Renal cortex interstitium (tissue), 11 donors: ENCODE results near the gene CLSTN1. TPM values are rescaled to one million over a fixed set of nuclear protein-coding genes. Genes with fewer than 3 reads are reported as not detected.
A peak's percentile ranks its signal among the peaks of the same experiment; 100 is the strongest.
"Not testable (repeated sequence)": the region's sequence is repeated elsewhere in the genome, so short reads cannot be mapped to it uniquely, and the experiment has no call there.

ENCODE experiments used
- DNase-seq, 11 donors: peaks; one replicate each; pipeline ENCODE4 v3.0.0-alpha.2; 2013; ENCODE audit warnings: low read depth in 9 of 11, low spot score in 4 of 11; ENCODE audit errors: extremely low read depth in 1 of 11
- polyA plus RNA-seq, 3 donors: library from polyadenylated mRNA; unstranded; fragments of 120-200 nt; gene quantifications; one replicate each; pipeline ENCODE4 v1.2.1, GENCODE V29; 2013; ENCODE audit not compliant: insufficient read length in 3 of 3

Gene CLSTN1
- polyA plus RNA-seq, 3 donors: 133 to 166 (median 157) TPM

DNA sequence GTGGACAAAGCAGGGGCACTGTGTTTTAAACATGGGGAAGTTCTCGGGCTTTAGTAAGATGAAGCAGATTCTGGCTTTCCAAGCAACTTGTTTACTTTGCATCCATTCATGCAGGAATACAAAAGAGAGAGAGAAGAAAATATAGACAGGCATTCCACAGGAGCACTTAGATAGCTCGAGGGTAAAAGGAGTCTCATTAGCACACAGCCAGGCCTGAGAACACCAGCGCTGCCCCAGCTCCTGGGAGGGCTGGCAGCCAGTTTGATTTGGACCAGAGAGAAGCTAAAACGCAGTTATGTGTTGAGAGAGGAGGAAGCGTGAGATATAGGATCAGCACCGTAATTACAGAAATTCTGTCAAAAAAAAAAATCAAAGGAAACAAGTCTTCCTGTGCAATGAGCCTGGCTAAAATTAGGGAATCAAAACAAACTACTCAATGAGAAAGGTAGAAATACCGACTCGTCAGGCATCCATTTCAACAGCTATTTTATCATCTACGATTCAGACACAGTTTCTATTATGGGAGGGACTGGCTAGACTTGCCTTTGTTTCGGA lies 68.2 kb downstream of the CLSTN1 start:
- peak in 1 of 11 donors; percentile 4 for DNase-seq

DNA sequence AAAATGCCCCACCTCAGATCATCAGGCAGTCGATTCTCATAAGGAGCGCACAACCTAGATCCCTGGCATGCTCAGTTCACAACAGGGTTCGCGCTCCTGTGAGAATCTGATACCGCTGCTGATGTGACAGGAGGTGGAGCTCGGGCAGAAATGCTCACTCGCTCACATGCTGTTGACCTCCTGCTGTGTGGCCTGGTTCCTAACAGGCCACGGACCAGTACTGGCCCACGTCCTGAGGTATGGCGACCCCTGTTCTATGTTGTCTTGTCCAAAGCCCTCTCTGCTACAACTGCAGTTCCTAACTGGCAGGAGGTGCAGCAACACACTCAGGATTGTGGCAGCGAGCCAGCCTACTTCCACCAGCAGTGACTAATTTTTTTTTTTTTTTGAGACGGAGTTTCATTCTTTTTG lies 70.6 kb downstream of the CLSTN1 start:
- DNase-seq: no peak

DNA sequence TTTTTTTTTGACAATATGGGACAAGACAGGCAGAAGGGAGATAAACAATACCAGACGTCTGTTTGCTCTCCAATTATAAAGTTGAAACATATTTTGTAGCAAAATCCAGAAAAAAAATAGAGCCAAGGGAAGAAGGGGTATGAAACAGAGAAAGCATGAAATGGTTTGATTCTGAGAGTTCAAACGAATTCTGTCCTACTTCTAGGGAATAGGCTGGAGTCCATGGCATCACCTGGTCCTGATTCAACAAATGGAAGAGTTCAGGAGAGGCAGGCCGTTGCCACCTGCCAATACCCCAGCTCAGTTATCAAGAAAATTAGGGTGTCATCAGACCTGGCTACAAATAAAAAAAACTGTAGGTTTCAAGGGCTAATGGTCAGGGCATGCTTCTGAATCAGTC lies 71.8 kb downstream of the CLSTN1 start:
- DNase-seq: no peak

DNA sequence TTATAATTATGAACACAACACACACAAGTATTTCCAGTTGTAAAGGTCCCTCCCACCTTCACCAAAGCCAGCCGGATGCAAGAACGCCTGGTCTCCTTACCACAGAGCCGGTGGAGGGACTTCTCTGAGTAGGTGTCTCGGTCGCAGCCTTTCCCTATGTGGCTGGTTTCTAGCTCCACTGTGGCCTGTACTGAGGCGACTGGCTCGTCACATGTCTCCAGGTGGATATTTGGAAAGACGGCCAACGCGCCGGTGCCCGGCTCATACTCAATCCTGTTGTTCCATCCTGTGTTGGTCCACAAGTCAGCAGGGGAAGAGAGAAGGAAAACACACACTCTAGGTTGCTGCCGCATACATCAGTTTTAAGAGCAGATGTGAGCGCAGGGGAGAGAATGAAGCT lies 74.4 kb downstream of the CLSTN1 start:
- DNase-seq: no peak

DNA sequence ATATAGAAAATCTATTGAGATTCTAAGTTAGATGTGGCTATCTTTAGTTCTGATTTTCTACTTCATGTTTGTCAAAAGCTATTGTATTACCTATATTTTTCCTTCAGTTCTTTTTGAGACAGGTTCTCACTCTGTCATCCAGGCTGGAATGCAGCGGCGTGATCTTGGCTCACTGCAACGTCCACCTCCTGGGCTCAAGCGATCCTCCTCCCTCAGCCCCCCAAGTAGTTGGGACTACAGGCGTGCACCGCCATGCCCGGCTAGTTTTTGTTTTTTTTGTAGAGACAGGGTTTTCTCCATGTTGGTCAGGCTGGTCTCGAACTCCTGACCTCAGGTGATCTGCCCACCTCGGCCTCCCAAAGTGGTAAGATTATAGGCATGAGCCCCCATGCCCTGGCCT lies 75.4 kb downstream of the CLSTN1 start:
- not testable (repeated sequence) for DNase-seq

DNA sequence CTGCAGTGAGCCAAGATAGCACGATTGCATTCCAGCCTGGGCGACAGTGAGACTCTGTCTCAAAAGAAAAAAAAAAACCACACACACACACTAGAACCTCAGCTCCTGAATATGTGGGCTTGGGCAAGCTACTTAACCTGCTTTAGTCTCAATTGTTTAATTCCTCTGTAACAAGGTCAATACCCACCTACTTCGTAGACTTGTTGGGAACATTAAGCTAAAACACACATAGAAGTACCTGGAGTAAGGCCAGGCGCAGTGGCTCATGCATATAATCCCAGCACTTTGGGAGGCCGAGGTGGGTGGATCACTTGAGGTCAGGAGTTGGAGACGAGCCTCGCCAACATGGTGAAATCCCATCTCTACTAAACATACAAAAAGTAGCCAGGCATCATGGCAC lies 77.1 kb downstream of the CLSTN1 start:
- no peak for DNase-seq

DNA sequence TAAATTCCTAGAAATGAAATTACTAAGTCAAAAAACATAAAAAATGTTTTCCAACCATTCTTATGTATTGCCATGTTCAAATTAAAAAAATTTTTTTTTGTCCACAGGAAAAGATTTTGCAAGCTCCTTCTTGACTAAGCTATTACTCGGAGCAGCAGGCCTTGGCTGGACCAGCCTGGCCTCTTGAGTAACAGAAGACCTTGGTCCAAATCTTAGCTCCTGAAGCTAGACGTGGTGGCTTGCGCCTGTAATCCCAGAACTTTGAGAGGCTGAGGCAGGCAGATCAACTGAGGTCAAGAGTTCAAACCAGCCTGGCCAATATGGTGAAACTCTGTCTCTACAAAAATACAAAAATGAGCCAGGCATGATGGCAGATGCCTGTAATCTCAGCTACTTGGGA lies 77.6 kb downstream of the CLSTN1 start:
- no peak for DNase-seq

DNA sequence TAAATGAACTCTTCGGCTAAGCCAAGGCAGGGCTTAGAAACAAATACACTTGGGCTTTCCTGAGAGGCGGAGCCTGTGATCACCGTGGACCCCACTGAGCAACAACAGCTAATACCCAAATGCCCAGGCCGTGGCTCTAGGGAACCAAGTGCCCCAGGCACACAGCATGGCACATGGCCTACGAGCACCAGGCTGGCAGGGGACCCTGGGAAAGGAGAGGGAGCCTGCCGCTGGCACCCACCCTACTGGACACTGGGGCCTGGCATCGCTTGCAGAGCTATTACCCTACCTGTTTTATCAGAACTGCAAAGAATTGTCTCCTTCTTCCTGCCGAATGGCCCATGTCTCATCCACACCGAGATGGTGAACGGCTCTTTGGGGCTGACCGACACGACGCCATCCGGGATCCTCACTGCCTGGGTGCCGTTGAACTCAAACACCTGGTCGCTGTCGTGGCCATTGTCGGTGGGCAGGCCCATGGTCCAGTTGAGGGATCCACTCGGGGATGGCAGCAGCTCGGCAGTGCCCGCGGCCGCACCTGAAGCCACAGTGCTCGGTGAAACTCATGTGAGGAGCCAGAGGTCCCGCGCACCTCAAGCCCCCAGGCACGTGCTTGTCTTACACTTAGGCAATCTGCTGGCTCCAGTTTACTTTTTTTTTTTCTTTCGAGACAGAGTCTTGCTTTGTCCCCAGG lies 79.5 kb downstream of the CLSTN1 start:
- DNase-seq: no peak

DNA sequence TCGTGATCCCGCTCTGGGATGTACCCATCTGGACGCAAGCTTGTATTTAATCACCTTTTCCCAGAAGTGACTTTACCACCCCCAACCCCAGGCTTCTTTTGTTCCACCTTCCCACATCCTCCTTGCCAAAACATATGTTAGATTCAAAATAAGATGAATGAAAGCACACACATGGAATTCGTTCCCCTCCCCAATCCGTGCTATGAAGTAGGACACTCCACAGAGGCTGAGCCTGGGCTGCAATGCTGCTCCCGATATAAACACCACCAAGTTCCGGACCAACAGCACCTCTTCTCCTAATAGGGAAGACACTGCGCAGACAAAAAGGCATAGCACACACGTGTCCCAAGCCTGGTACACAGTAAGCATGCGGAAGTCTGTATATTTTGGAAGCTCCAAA lies 86.1 kb downstream of the CLSTN1 start:
- no peak for DNase-seq

DNA sequence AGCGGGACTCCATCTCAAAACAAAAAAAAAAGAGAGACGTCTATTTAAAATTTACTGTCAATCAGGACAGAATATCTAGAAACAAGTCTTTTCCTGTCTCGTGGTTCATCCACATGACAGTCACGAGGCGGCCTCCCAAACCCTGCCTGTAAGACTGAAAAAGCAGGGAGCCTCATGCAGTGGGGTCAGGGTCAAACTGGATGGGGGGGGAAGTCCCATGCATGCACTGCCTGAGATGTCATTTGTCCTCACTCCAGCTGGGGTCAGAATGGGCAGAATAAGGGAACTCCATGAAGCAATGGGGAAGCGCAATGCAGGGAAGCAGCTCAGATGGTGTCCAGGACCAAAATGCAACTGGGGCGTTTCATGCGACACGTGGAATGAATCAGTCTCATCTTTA lies 86.7 kb downstream of the CLSTN1 start:
- no peak for DNase-seq

DNA sequence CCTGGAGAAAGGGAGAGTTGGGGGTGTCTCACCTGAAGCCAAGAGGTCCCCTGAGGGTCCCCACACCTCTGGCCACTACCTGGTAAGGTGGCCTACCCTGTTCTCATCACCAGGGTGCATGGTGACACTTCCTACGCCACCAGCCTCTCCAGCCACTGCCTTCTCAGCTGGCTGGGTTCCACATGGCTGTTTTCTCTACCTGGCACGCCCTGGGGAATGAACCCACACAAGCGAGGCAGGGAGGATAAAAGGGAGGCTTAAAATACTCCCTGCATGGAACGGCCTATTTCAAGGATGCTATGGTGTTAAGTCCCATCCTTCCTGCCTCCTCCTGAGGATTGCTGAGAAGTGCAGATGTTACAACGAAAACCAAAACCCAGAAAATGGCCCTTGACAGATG lies 87.5 kb downstream of the CLSTN1 start:
- no peak for DNase-seq

DNA sequence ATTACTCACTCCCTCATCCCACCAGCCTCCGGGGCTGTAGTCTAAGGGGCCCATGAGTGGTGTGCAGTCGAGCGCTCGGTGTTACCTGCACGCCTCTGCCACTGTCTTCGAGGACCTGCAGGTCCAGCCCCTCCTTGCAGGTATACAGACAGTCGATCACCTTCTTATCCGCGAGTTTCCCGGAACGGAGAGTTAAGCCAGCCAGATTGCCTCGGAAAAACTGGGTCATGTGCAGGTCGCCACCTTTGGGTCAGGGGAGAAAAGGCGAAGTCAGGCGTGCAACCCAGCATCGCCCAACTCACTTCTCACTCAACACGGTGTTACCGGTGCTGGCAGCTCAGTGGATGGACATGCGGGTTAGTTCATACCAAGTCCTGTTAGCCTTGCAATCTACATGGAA lies 88.0 kb downstream of the CLSTN1 start:
- no peak for DNase-seq

DNA sequence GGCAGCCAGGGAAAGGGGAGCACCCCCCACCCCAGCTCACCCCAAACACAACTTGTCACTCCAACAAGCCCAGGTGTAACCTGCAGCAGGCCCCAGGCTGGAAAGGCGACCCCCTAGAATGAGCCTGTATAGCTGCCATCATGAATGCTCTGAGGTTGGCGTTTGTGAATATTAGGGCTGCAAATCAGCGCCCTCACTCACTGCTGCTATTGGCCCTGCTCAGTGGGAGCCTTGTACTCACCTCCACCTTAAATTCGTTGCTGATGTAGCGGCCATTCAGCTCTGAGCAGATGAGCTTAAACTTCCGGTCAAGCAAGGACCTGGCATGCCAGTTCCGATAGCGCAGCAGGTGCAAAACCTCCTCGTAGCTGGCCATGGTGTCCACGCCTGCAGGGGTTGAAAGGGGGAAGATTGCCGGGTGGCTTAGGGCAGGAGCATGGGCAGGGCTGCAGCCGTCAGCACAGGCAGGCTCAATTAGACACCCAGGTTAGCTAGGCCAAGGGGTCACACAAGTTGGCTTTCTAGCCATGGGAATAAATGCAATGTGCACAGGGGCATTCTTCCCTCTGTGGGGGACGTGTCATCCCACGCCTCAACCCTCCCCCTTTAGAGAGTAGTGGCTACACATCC lies 90.5 kb downstream of the CLSTN1 start:
- DNase-seq: no peak

DNA sequence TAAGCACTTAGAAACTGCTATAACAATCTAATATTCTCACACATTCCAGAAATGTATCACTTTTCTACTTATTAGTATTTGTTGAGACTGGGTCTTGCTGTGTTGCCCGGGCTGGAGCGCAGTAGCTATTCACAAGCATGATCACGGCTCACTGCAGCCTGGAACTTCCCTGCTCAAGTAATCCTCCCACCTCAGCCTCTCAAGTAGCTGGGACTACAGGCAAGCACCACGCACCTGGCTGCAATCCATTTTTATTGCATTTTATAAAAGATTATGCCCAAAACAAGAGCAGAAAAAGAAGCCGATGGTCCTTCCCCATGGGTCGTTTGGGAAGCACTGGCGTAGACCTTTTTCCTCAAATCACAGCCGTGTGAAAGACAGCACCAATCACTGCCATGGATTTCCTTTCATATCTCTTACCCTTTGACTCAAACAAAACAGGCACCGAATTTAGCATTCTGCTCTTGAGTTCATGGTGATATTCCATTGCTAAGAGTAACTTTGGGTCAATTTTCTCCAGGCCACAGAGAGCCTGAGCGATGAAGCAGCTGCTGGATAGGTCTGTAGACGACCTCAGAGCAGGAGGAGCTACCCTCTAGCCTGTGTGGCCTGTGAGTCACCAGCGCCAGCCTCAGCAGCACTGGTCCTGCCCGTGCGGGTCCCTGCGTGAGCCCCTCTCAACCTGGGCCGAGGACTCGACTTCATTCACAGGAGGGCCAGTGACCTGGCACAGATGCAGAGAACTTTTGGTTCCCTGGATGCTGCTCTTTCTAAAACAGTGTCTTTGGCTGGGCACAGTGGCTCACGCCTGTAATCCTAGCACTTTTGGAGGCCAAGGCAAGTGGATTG lies 91.4 kb downstream of the CLSTN1 start:
- no peak for DNase-seq

DNA sequence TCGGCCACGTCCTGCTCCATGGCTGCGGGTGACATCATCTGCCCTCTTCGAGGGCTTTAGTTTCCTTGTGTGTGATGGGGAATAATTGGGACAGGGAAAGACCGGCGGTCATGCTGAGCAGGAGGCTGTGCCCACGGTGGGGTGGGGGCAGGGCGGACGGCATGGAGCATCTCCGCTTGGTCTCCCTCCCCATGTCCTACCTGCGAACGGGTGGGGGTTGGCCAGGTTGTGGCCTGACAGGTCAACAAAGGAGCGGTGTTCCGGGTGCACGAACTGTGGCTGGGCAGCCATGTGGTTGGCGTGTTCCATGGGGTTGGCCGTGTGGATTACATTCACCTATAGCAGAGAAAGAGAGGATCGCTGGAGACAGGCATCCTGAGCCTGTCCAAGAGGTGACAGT lies 92.2 kb downstream of the CLSTN1 start:
- no peak for DNase-seq

DNA sequence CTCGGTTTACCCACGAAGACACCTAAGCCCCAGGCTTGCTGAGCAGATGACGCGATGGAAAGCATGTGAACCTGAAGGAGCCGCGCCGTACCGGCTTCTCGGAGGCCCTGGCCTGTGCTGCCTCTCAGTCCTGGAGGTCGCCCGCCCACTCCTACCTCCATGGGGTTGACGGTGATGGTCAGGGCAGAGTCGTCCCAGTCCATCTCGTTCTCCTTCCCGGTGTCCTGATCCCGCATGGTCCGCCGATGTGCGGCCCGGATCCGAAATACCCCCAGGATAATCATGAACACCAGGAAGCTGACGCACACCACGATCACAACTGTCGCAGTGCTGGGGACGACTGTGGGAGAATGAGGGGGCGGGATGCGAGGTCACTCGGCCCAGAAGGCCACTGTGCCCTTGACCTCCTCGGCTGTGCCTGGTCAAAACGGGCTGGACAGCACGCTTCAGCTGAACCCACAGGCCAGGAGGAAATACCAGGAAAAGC lies 92.7 kb downstream of the CLSTN1 start:
- DNase-seq: no peak

DNA sequence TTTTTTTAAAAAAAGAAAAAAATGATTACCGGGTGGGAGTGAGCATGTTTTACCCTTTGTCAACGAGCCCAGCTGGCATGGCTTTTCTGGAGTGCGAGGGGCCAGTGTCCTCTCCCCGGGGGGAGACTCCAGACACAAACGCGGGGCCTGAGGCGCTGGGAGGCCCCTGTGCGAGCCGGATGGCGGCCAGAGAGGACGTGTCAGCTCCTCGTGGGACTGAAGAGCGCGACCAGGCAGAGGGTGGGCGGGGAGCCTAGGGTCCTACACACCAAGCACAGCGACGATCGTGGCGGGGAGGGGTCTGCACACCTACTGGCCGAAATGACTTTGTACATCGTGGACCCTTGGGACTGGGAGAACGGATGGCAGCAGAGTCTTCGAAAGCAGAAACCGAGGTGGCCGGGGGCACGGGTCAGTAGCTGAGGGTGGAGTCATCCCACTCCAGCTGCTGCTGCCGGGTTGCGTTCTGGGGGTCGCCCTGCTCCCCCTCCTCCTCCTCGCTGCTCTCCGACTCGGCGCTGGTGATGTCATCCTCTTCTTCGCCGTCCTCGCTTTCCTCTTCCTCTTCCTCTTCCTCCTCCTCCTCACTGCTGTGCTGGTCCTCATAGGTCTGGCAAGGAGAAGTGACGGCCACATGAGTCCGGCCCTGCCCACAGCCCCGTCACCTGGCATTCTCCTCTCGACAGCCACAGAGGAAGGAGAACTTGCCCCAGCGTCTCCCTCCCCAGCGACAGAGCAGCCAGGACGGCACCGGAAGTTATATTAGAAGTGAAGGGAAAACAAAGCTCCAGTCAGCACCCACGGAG lies 93.5 kb downstream of the CLSTN1 start:
- DNase-seq: no peak

DNA sequence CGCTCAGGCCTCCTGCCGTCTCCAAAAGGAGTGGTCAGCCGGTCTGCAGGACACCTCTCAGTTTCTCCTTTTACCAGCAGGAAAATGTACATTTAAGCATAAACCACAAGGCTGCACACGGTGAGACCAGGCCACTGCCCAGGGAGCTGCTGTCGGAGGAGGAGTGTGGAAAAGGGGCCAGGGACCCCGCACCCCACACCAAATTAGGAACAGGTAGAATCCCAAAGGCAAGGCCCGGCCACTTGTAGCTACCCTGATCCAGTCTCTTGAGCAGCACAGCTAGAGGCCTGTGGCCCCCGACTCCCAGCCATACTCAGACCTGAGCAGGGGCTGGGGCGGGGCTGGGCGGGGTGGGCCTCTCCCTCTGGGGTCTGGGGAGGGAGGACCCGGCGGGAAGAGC lies 94.2 kb downstream of the CLSTN1 start:
- no peak for DNase-seq
